GM21423 (cell line): Measurements from ENCODE around the gene CBX2.

Experiments used
- ATAC-seq: cut with Tn5 transposase; IDR thresholded peaks from one replicate; pipeline ENCODE4 v1.9.1; 2021; ENCODE audit warnings: mild to moderate bottlenecking, moderate library complexity; ENCODE audit not compliant: unreplicated experiment

CBX2 gene

GRCh38 chr17:79786930-79787643, 9.1 kb downstream of the CBX2 start:
- ATAC-seq, result no peak

GRCh38 chr17:79788455-79788854, 10.5 kb downstream of the CBX2 start:
- ATAC-seq, result no peak

- no peak for ATAC-seq
Measured at GRCh38 chr17:79788989-79789942, 11.3 kb downstream of the CBX2 start.

- no peak for ATAC-seq
Measured at GRCh38 chr17:79789943-79790804, 12.2 kb downstream of the CBX2 start.

- ATAC-seq, result no peak
Measured at GRCh38 chr17:79790805-79791734, 13.1 kb downstream of the CBX2 start.

GRCh38 chr17:79791735-79792161, 13.8 kb downstream of the CBX2 start:
- ATAC-seq, result no peak

GRCh38 chr17:79792341-79792871, 14.5 kb downstream of the CBX2 start:
- no peak for ATAC-seq

- no peak for ATAC-seq
Measured at GRCh38 chr17:79792984-79793923, 15.3 kb downstream of the CBX2 start.

- ATAC-seq, result no peak
Measured at GRCh38 chr17:79793924-79794304, 16.0 kb downstream of the CBX2 start.

GRCh38 chr17:79794659-79795511, 16.9 kb downstream of the CBX2 start:
- ATAC-seq, result no peak

GRCh38 chr17:79795795-79796443, 18.0 kb downstream of the CBX2 start:
- no peak for ATAC-seq

GRCh38 chr17:79796444-79796762, 18.5 kb downstream of the CBX2 start:
- ATAC-seq, result no peak

- ATAC-seq, result peak; percentile 89
Measured at GRCh38 chr17:79796763-79797491, 19.0 kb downstream of the CBX2 start, which contains the start of gene CBX8. Gene CBX8 (minus strand): TSS chr17:79797077. CDS start chr17:79796998, 79 bp downstream.

- ATAC-seq, result no peak
Measured at GRCh38 chr17:79797492-79798298, 19.7 kb downstream of the CBX2 start.

GRCh38 chr17:79798299-79799173, 20.6 kb downstream of the CBX2 start:
- ATAC-seq, result no peak
